Measurements from ENCODE around the gene KCTD15.

The KCTD15 gene

DNA sequence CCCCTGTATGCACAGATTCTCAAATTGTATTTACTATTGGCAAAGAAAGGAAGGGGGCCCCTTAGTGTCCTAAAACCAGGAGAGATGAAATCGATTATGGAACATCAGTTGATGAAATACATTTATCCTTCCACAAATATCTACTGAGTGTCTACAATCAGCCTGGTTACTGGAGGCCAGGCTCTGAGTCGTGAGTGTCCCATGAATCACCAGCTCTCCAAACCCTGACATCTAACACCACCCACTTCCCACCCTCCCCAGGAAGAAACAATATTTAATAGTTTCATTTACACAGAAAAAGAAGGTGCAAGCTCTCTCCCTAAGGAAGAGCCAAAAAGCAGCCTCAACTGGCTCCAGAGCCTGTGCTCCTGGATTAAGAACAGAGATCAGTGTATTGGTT, 25.2 kb downstream of the KCTD15 start:
- TF ChIP-seq CTCF (IDR thresholded peaks at IDR 0.05; ENCODE audit: borderline replicate concordance, insufficient read depth, low read depth, low read length): no peak
- no peak overlapping the region for H3K4me3 ChIP-seq (ENCODE audit: low read depth, low read length)

DNA sequence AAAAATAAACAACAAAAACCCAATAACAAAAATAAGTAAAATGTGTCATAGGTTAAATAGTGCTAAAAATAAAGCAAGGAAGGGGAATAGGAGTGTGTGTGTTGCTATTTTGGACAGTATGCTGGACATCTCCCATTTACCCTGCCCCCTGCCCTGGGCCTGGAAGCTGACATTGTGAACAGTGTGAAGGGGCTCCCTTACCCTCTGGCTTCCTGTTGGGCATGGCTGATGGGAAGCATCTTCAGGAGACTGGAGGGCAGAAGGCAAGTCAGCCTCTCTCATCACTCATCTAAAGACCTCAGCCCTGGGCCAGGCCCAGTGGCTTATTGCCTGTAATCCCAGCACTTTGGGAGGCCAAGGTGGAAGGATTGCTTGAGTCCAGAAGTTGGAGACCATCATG, 26.7 kb downstream of the KCTD15 start:
- no peak for TF ChIP-seq CTCF (IDR thresholded peaks at IDR 0.05; ENCODE audit: borderline replicate concordance, insufficient read depth, low read depth, low read length)

DNA sequence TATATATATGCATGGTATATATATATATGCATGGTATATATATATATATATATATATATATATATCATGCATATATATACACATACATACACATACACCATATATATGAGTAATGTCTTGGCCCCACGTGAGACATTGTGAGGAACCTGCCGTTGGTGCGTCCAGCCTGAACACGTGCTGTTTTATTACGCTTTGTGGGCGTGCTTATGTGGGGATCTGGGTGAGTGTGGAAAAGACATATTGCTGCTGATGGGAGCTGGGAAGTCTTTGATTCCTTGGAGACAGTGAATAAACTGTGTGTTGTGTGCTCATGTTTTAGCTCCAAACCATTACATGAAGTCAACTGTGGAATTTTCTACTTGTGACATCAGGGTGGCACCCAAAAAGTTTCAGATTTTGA, 28.9 kb downstream of the KCTD15 start:
- no peak overlapping the region for H3K4me3 ChIP-seq (ENCODE audit: low read depth, low read length)
- no peak for TF ChIP-seq CTCF (IDR thresholded peaks at IDR 0.05; ENCODE audit: borderline replicate concordance, insufficient read depth, low read depth, low read length)

More for the DNA sequence above, 26.7 kb downstream of the KCTD15 start:
- no peak overlapping the region for H3K4me3 ChIP-seq (ENCODE audit: low read depth, low read length)

DNA sequence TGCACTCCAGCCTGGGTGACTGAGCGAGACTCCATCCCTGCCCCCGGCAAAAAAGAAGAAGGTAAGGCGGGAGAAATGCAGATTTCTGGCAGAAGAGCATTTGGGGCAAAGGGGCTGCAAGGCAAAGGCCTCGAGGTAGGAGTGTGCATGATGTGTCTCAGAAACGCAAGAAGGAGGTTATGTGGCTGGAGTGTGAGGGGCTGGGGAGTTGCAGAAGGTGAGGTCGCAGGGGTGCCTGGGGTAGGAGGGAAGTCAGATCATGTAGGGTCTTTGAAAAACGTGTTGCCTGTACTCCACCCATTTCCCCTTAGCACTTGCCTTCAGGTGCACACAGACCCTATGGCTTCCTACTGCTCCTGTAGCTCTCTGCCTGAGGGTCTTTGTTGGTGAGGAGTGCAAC, 29.9 kb downstream of the KCTD15 start:
- H3K4me3 ChIP-seq (ENCODE audit: low read depth, low read length): no peak overlapping the region
- TF ChIP-seq CTCF (IDR thresholded peaks at IDR 0.05; ENCODE audit: borderline replicate concordance, insufficient read depth, low read depth, low read length): no peak

- H3K4me3 ChIP-seq (ENCODE audit: low read depth, low read length): no peak overlapping the region
- no peak for TF ChIP-seq CTCF (IDR thresholded peaks at IDR 0.05; ENCODE audit: borderline replicate concordance, insufficient read depth, low read depth, low read length)
Observed at GRCh38 chr19:33828266-33829075, 31.8 kb downstream of the KCTD15 start.

DNA sequence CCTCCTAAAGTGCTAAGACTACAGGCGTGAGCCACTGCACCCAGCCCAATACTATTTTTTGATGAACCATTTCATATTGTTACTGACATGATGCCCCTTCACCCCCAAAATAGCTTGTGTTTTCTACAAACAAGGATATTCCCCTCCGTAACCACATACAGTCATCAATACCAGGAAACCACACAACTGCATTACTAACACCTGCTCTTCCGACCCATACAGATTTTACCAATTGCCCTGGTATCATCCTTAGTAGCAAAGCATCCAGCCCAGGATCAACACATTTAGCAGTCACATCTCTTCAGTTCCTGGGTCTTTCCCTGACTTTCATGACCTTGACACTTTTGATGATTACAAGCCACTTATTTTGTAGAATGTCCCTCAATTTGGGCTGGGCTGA, 33.6 kb downstream of the KCTD15 start:
- TF ChIP-seq CTCF (IDR thresholded peaks at IDR 0.05; ENCODE audit: borderline replicate concordance, insufficient read depth, low read depth, low read length): no peak
- no peak overlapping the region for H3K4me3 ChIP-seq (ENCODE audit: low read depth, low read length)

GRCh38 chr19:33831825-33832224, 35.2 kb downstream of the KCTD15 start:
- TF ChIP-seq CTCF (IDR thresholded peaks at IDR 0.05; ENCODE audit: borderline replicate concordance, insufficient read depth, low read depth, low read length): no peak
- no peak overlapping the region for H3K4me3 ChIP-seq (ENCODE audit: low read depth, low read length)

Measured in GM12875 (cell line).